H1 (cell line): ENCODE measurements around the gene CACNA2D3.

Source experiments
- CEBPB ChIP-seq: IDR thresholded peaks from 2 replicates; pipeline ENCODE4 v1.6.1; 2012; ENCODE audit warnings: low read depth, low read length
- CREB1 ChIP-seq: IDR thresholded peaks from 2 replicates; pipeline ENCODE4 v1.6.1; 2012; ENCODE audit warnings: inconsistent platforms
- CTCF ChIP-seq, 3 experiments: IDR thresholded peaks; 1 replicate in 2 of 3; 2 replicates in 1 of 3; pipeline versions ENCODE4 v1.5.1 to v1.6.1; 2011; ENCODE audit warnings: low read length in 3 of 3, mild to moderate bottlenecking in 3 of 3, inconsistent platforms in 2 of 3, low read depth in 1 of 3, moderate library complexity in 1 of 3; ENCODE audit not compliant: insufficient read depth in 1 of 3; ENCODE audit errors: control extremely low read depth in 1 of 3
- EGR1 ChIP-seq: IDR thresholded peaks from 2 replicates; pipeline ENCODE4 v1.6.1; 2011; ENCODE audit warnings: low read depth, low read length, borderline replicate concordance
- EZH2 ChIP-seq: fragments of 200-600 bp; sonication (generic); IDR thresholded peaks from 2 replicates; pipeline ENCODE4 v1.7.1; 2012; ENCODE audit warnings: low read depth, mild to moderate bottlenecking, moderate library complexity, low read length, inconsistent platforms; ENCODE audit not compliant: severe bottlenecking
- KDM1A ChIP-seq: fragments of 200-600, 300-600 bp; sonication (generic); IDR thresholded peaks from 2 replicates; pipeline ENCODE4 v1.7.1; 2016; ENCODE audit warnings: mild to moderate bottlenecking, low read length, borderline replicate concordance
- POLR2A ChIP-seq, 2 experiments: IDR thresholded peaks; 1 replicate in 1 of 2; 2 replicates in 1 of 2; pipeline ENCODE4 v1.6.1; 2011; ENCODE audit warnings: low read depth in 2 of 2, low read length in 2 of 2, mild to moderate bottlenecking in 2 of 2; ENCODE audit errors: control extremely low read depth in 1 of 2
- POLR2AphosphoS5 ChIP-seq: IDR thresholded peaks from 2 replicates; pipeline ENCODE4 v1.6.1; 2011; ENCODE audit warnings: low read depth, low read length
- RAD21 ChIP-seq, 2 experiments: IDR thresholded peaks in 1 of 2; conservative IDR thresholded peaks in 1 of 2; 2 replicates each; pipeline ENCODE4 v1.6.1; 2011; ENCODE audit warnings: low read depth in 2 of 2, low read length in 2 of 2, improper control_type of control experiment in 1 of 2, inconsistent platforms in 1 of 2, mild to moderate bottlenecking in 1 of 2, moderate library complexity in 1 of 2
- SP1 ChIP-seq: IDR thresholded peaks from 2 replicates; pipeline ENCODE4 v1.6.1; 2011; ENCODE audit warnings: low read depth, low read length
- TF ChIP-seq, protein P1 (sequence below): IDR thresholded peaks from 2 replicates; pipeline ENCODE4 v1.6.1; 2011; ENCODE audit warnings: low read length, improper control_type of control experiment

GRCh38 chr3:54970895-54971294 is 848.5 kb downstream of the CACNA2D3 start:
- TF ChIP-seq, protein P1, sequence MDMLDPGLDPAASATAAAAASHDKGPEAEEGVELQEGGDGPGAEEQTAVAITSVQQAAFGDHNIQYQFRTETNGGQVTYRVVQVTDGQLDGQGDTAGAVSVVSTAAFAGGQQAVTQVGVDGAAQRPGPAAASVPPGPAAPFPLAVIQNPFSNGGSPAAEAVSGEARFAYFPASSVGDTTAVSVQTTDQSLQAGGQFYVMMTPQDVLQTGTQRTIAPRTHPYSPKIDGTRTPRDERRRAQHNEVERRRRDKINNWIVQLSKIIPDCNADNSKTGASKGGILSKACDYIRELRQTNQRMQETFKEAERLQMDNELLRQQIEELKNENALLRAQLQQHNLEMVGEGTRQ = no peak
- no peak for TF ChIP-seq EGR1
- no peak for TF ChIP-seq SP1
- TF ChIP-seq EZH2 = no peak
- no peak for TF ChIP-seq POLR2A (IDR thresholded peaks at IDR 0.05; ENCODE audit: control extremely low read depth in 1 of 2, low read depth in 2 of 2, low read length in 2 of 2)
- no peak for TF ChIP-seq KDM1A
- TF ChIP-seq POLR2AphosphoS5 = no peak
- no peak for TF ChIP-seq CTCF (IDR thresholded peaks at IDR 0.05; ENCODE audit: control extremely low read depth in 1 of 3, insufficient read depth in 1 of 3, low read depth in 1 of 3, low read length in 3 of 3)
- no peak for TF ChIP-seq CEBPB
- no peak for TF ChIP-seq RAD21 (IDR thresholded peaks at IDR 0.05 in 1 of 2, conservative IDR thresholded peaks at IDR 0.05 in 1 of 2; ENCODE audit: low read depth in 2 of 2, low read length in 2 of 2)
- TF ChIP-seq CREB1 = no peak
